ENCODE results near the gene MCC. TPM values are rescaled to one million over a fixed set of nuclear protein-coding genes. Genes with fewer than 3 reads are reported as not detected.

MCC gene
- total RNA-seq, 1 donor from 2014 or later, result 37.1 TPM

Other genes with a start within 250 kb of the MCC start
- not detected in 2 replicates for gene TSSK1B, start 53.5 kb downstream of the MCC start, total RNA-seq
- gene YTHDC2, start 25.2 kb upstream of the MCC start, total RNA-seq, result 49.2 and 53.6 TPM in 2 replicates